ENCODE measurements around the gene PKIG.
A peak's percentile ranks its signal among the peaks of the same experiment; 100 is the strongest.
"Not testable (repeated sequence)": the region's sequence is repeated elsewhere in the genome, so short reads cannot be mapped to it uniquely, and the experiment has no call there.

The PKIG gene

DNA sequence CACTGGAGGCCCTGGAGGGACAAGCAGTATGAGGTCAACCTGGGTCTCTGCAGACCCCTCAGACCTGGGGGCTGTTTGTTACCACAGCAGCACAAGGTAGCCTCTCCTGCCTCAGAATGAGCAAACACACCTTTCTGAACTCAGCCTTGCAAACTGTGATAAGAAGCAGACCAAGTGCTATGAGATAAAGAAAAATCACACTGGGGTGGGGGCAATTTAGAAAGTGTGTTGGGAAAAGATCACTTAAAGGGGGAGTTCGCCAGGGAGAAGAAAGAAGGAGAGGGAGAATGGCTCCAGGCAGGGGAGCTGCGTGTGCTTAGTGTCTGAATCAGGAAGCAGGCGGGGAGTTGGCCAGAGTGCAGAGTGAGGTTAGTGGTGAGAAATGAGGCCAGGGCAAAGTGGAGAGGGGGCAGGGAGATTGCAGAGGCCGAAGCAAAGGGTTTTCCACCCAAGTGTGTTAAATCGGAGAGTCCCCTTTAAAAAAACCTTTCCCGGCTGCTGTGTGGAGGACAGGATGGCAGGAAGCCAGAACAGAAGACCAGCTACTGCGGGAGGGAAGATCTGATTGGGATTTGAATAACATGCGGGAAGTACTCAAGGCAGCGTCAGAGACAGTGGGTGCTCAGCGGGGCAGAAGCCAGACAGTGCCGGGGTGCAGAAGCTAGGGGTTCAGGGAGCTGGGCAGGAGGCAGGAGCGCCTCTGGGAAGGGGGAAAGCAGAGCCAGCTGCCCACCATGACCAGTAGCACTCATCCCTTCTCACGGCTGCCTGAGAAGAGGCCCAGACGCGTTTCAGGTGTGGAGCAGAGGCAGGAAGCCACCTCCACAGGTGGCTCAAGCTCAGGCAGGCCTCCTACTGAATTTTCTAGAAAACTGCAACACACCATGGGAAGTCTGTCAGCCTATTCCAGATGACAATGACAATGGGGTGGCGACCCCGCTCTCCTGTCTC lies 60.1 kb downstream of the PKIG start:
- no peak for DNase-seq (ENCODE audit: low read depth in 2 of 2)

DNA sequence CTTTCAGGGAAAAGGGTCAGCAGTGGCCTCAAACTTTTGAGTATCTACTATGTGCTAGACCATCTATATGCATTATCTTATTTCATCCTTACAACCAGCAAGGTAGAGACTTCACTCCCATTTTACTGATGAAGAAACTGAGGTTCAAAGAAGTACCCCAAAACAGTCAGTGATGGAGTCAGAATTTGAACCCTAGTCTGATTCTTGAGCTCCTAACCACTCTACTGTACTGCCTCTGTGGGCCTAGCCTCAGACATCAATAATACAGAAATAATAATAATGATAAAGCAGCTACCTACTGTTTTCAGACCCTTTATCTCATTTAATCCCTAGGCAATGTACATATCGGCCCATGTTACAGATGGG lies 60.8 kb downstream of the PKIG start:
- DNase-seq (ENCODE audit: low read depth in 2 of 2): no peak

DNA sequence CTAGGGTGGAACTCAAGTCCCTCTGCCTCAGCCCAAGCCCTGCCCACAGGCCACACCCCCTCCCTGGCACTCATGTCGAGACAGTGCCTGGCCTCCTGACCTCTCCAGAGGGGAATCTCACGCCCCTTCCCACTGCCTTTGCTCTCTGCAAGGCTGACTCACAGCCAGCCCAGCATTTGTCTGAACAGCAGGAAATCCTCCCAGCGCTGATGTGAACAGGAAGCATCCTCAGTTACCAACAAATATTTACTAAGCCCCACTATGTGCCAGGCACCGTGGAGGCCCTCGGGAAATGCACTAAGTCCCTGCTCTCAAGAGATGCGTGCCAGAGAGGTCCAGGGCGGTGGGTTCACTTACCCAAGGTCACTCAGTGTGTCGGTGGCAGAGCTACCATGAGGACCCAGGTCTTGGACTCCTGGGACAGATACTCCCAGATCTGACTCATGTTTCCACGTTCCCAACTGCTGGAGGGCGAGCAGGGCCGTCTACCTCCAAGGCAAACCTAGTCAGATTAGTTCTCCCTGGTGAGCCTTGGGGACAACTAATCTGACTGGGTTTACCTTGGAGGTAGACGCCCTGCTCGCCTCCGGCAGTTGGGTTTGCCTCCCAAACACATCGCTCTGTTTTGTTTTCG lies 61.3 kb downstream of the PKIG start:
- peak in 1 of 2 donors; percentile 20 for DNase-seq (ENCODE audit: low read depth in 2 of 2)

DNA sequence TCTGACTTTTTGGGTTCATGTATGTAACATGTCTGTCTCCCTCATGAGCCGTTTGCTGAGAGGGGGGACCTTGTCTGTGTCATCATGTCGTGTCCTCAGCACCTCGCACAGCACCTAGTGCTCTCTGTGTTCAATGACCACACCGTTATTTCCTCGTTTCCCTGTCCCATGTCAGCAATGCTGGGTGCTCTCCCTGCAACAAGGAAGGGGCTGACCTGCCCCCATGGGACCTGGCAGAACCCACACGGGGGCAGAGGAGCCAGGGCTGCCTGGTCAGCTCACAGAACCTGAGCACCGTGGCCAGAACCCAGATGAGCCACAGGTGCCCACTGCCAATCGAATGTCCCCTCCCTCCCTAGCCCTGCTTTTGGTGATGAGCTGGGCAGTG lies 61.8 kb downstream of the PKIG start:
- DNase-seq (ENCODE audit: low read depth in 2 of 2): no peak

DNA sequence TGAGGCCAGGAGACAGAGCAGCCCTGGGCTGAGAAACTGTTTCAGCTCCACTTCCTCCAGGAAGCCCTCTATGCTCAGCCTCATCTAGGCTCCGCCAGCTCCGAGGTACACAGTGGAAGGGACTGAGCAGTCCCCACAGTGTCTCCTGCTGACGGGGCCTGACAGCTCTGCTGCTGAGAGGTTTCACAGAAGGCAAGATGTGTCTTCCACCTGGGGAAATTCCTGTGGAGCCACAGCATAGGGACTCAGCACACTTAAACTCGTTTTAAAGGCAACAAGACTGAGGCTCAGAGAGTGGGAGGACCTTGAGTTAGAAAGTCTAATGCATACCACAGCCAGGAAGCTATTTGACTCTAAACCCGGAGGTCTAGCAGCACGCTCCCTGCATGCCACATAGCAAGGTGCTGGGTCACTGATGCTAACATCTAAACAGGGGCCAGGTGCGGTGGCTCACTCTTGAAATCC lies 62.3 kb downstream of the PKIG start:
- DNase-seq (ENCODE audit: low read depth in 2 of 2): peak in 1 of 2 donors; percentile 14

DNA sequence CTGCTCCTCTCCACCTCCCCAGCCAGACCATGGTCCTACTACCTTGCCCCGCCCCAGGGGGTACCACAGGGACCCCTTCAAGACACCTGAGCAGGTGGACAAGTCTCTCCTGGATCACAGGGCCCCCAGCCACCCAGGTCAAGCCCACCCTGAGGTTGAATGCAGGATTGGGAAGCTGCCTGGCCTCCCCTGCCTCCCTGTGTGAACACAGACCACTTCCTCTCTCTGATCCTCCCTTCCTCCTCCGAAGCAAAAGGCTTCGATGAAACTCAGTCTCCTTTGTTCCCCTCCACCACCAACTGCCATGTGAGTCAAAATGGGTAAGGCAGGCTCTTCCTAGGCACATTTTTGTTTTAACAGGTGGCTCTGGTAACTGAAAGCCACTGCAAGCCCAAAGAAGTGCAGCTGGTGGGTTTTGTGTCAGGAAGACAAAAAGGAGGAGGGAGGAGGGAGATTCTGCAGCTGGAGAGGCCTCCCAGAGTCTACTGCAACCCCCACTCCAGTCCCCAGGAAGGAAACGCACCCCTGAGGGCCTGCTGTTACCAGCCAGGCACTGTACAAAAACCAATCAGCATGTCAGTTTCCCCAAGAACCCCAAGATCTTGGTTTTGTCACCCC lies 63.8 kb downstream of the PKIG start:
- no peak for DNase-seq (ENCODE audit: low read depth in 2 of 2)

DNA sequence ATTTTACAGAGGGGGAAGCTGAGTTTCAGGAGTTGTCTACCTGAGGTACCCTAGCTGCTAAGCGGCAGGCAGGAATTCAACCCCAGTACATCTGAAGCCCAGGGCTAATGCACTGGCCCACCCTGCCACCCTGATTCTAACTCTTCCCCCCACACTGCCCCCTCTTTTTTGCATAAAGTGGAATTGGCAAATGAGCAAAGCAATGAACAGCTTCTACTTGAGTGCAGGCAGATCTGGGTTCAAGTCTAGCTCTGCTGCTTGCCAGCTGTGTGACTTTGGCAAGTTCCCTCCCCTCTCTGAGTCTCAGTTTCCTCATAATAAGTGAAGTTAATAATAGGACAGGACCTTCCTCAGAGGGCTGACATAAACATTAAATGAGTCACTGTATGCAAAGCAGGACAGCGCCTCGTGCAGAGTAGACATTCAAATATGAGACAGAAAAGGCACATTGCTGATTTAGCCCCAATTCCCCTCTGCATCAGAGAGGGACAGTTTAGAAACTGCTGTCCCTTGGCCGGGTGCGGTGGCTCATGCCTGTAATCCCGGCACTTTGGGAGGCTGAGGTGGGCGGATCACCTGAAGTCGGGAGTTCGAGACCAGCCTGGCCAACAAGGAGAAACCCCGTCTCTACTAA lies 64.4 kb downstream of the PKIG start:
- DNase-seq (ENCODE audit: low read depth in 2 of 2): no peak

DNA sequence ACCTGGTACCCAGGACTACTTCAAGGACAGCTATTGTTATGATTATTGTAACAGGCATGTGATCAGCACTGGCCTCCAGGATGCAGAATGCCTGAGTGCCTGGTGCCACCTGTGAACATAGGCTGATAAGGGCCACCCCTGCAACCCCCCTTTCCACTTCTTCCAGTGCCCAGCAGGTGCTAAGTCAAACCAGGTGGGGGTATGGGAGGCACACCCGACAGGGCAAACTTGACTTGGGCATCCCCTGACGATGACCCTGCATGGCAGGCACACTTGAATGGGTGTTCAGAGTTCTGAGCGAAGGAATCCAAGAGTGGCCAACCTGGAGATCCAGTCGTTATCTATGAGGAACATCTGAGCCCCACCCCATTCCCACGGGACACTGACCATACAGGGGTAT lies 65.7 kb downstream of the PKIG start:
- DNase-seq (ENCODE audit: low read depth in 2 of 2): no peak

DNA sequence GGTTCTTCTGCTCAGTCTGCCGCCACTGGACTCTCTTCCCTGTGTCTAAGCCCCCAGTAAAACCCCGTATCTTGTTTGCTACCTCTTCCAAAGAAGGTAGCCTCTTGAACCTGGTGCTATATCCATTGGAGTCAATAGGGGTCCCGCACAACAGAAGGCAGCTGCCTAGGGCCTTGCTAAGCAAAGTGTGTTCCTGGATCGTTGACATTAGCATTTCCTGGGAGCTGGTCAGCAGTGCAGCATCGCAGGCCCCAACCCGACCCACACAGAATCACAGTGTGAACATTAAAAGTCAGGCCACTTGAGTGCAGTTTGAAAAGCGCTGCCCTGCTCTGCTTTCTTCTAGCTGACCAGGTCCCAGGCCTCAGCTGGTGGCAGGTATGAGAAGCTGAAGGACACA lies 66.2 kb downstream of the PKIG start:
- no peak for DNase-seq (ENCODE audit: low read depth in 2 of 2)

DNA sequence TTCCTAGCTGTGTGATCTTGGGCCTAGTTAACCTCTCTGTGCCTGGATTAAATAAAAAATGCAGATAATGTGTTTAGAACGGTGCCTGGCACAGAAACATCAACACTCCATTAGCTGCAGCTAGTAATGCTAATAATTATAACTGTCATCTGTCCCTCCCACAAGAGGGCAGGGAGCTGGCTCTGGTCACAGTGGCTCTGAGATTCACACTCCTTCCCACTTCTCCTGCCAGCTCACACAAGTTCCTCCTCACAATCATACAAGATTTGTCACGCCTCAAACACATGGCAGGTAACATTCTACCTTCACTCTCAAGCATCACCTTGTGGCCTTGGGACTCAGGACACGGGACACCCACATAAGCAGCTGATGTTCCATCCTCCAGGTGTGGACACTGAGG lies 66.7 kb downstream of the PKIG start:
- DNase-seq (ENCODE audit: low read depth in 2 of 2): no peak

DNA sequence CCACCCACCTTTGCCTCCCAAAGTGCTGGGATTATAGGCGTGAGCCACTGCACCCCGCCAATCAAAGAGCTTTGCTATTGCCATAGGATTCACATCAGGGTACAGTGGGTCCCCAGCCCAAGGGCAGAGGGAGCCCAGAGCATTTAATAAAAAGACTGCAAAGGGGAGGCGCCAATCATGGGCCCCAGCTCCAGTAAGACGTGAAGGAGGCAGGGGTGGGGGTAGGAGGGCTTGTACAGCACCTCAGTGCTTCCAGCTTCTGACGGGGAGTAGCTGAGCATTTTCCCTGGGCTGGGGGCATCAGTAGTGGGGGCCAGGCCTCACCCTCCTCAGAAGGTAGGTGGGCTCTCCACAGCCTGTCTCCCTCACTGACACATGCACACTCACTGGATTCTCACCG lies 67.6 kb downstream of the PKIG start:
- no peak for DNase-seq (ENCODE audit: low read depth in 2 of 2)

DNA sequence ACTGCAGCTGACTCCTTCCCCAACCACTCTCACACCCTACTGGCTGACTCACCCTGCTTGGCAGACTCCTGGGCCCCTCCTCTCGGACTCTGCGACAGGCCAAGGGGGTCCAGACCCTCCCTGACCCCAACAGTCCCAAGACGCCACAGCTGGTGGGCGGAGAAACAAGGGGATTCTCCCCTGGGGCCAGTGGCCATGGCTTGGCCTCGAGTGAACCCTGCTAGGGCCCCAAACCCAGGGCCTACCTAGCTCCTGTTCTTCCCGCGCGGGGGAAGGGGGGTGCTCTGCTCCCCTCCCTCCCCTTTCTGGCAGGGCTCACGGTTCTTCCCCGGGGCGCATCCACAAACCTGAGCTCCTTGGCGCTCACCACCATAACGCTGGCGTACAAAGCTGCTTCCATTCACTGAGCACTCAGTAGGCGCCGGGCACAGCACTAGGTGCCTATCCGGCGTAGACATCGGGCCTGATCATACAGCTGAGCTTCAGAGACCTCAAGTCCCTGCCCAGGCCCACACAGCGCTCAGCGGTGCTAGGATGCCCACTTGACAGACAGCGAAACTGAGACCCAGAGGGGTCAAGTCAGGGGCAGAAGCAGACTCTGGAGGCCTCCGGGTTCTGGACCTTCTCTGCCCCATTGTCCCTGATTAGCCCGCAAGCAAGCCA lies 68.5 kb downstream of the PKIG start:
- DNase-seq (ENCODE audit: low read depth in 2 of 2): no peak

DNA sequence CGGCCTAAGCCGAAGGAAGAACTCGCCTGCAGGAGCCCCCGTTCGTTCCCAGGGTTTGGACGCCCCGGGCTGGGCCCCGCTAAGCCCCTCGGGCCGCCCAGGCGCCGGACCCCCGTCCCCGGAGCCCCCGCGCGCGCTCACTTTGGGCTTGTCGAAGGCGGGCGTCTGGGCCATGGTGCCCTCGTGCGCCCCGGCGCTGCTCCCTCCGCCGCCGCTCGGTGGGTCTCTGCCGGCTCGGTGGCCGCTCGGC lies 69.0 kb downstream of the PKIG start:
- DNase-seq (ENCODE audit: low read depth in 2 of 2): no peak

DNA sequence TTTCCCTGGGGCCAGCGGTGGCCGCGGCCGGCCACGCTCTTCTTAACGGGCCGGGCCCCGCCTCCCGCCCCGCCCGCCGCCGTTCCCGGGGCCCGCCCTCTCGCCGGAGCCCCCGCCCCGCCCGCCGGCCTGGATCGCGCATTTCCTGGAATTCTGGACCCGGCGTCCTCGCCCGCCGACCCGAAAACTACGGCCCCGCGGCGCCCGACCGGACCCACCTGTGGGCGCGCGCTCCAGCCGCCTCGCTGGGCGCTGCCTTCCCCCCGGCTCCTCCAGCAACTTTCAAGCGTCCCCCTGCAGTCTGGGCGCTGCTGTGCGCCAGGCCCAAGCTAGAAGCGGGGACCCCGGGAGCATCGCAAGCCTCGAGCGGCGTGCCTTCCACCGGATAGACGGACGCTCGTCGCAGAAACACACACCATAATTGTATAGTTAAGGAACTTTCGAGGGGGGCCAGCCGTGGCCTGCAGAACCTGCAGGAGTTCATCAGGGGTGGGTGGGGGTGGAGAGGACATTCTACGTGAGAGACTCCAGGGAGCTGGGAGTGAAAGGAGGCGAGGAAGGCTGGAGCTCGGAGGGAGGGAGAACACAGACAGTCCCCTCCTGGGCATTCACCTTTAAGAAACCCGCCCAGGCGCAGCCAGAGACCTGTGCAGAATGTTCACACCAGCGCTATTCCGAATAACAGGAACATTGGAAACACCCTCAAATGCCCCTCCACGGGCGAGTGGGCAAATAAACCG lies 69.5 kb downstream of the PKIG start, which contains the start of gene ADA:
Gene ADA, minus strand, starts transcription at position 16 of the 740 bp plus-strand sequence. CDS start 92 bp downstream, outside the sequence.
- DNase-seq (ENCODE audit: low read depth in 2 of 2): no peak

DNA sequence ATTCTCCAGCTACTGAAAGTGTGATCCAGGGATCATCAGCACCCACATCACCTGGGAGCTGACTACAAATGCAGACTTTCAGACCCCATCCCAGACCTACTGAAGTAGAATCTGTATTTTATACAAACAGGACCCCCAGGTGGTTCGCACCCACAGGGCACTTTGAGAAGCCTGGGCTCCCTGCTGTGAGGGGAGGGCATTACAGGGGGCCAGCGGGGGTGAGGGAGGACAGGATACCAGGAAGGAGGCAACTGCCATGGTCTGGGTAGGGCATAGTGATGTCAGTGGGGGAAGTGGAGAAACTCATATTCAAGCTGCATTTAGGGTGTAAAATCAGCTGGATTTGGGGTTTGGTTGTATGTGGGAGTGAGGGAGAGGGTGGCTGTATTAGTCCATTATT lies 71.2 kb downstream of the PKIG start:
- DNase-seq (ENCODE audit: low read depth in 2 of 2): no peak

DNA sequence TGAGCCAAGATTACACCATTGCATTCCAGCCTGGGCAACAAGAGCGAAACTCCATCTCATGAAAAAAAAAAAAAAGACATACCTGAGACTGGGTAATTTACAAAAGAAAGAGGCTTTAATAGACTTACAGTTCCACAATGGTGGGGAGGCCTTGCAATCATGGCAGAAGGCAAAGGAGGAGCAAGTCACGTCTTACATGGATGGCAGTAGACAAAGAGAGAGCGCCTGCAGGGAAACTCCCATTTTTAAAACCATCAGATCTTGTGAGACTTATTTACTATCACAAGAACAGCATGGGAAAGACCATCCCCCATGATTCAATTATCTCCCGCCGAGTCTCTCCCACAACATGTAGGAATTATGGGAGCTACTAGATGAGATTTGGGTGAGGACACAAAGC lies 71.8 kb downstream of the PKIG start:
- DNase-seq (ENCODE audit: low read depth in 2 of 2): not testable (repeated sequence)

DNA sequence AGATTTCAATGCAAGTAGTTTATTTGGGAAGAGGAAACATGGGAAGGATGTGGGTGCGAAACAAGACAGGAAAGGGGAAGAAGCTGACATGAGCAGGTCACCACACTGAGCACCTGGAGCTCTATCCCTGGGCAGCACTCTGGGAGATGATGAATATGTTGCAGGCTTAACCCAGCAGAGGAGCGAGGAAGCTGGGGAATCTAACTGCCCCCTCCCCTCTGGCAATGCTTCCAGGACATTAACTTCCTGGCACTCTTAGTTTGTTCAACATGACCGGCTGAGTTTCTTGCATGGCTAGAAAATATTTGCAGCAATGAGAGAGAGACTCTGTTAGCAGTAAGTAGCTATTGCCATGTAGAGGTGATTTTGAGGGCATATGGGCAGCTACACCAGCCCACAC lies 74.1 kb downstream of the PKIG start:
- DNase-seq (ENCODE audit: low read depth in 2 of 2): no peak

DNA sequence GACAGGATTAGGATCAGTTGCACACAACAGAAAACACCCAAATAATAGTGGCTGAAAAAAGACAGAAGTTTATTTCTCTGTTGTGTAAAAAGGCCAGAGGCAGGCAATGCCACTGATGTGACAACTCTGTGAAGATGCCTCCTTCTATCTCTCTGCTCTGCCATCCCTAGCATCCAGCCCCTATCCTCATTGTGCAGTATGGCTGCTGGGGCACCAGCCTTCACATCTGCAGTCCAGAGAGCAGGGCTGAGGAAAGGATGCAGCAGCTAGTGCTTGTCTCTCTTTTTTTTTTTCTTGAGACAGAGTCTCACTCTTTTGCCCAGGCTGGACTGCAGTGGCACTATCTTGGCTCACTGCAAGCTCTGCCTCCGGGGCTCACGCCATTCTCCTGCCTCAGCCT lies 75.5 kb downstream of the PKIG start:
- DNase-seq (ENCODE audit: low read depth in 2 of 2): no peak

DNA sequence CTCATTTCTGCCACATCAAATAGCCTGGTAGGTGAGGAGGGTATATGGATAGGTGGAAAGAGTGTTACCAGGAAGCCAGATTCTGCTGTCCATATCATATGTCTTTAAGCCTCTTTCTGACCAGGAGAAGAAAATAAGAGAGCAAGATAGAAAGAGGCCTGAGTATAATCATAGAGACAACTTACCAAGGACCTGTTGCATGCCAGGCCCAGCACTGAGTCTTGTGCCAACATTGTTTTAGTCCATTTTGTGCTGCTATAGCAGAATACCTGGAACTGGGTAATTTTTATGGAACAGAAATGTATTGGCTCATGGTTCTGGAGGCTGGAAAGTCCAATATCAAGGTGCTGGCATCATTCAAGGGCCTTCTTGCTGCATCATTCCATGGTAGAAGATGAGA lies 76.4 kb downstream of the PKIG start:
- DNase-seq (ENCODE audit: low read depth in 2 of 2): no peak

DNA sequence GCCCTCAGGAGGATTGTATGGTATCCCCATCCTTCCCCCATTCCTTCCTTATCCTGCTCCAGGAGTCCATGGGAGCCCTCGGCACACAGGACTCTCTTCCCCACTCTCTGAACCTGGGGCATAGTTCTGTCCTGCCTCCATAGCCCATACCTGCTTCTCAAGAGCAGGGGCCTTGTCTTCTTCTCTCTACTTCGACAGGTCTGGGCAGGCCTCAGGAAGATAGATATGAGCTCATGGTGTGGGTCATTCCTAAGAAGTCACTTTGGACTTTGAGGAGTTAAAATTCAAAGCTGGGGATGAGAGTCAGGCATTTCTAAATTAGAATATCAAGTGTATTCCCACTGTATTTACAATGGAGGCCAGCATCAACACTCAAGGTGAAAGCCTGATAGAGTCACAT lies 77.6 kb downstream of the PKIG start:
- no peak for DNase-seq (ENCODE audit: low read depth in 2 of 2)

DNA sequence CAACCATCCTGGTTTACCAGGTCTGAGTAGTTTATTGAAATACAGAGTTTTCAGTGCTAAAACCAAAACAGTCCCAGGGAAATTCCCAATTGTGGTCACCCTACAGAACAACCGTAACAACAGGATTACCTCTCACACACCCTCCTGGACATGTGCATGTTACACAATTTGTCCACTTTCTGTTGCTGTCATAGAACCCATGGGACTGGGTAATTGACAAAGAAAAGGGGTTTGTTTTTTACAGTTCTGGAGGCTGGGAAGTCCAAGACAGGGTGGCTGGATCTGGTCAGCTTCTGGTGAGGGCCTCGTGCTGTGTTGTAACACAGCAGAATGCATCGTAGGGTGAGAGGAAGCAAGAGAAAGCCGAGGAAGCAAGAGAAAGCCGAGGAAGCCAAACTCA lies 78.2 kb downstream of the PKIG start:
- no peak for DNase-seq (ENCODE audit: low read depth in 2 of 2)
